Measurements from ENCODE around the gene CRLF1. TPM values are rescaled to one million over a fixed set of nuclear protein-coding genes. Genes with fewer than 3 reads are reported as not detected.

CRLF1 gene
- total RNA-seq, 1 experiment from 2014 or later = 16.2 TPM

- H2BK12ac ChIP-seq (ENCODE audit: insufficient read length, low read depth, low read length) = no peak overlapping the region
- peaks cover 4% of the 10 kb centered on the region for H3K27me3 Mint-ChIP-seq (ENCODE audit: low read depth)
- H2BK15ac ChIP-seq (ENCODE audit: low read depth, low read length) = no peak overlapping the region
- no peak overlapping the region for H4K8ac ChIP-seq (replicated peaks; ENCODE audit: insufficient read length, low read depth, low read length)
- H3K14ac ChIP-seq (ENCODE audit: insufficient read depth, low read length) = no peak overlapping the region; the same call in 1 of the 2 replicates
- H3K23me2 ChIP-seq (ENCODE audit: insufficient read length, low read depth, low read length, poor library complexity, severe bottlenecking) = no peaks in the 10 kb centered on the region
- H2AFZ ChIP-seq (ENCODE audit: low read length) = no peak overlapping the region
- no peak overlapping the region for H3K27ac ChIP-seq (ENCODE audit: insufficient read length, low read depth, low read length)
- no peak overlapping the region for H3K4me3 Mint-ChIP-seq
- no peak overlapping the region for H4K5ac ChIP-seq (ENCODE audit: insufficient read length, low read depth, low read length)
- H3K36me3 Mint-ChIP-seq (ENCODE audit: insufficient read depth in 1 of 3, low read depth in 3 of 3) = peaks cover 0 to 2% (median 2%) of the 10 kb centered on the region in 3 experiments; a peak in 2 of 7 replicates
- 100% methylated on average over 5 of the region's 7 CpGs for WGBS (ENCODE audit: extremely low coverage, insufficient read length, low lambda C conversion rate)
- H3K27me3 ChIP-seq (ENCODE audit: insufficient read depth, low read length) = no peaks in the 10 kb centered on the region
- no peak overlapping the region for H2BK5ac ChIP-seq (ENCODE audit: insufficient read length, low read length)
- H3T11ph ChIP-seq (ENCODE audit: low read length) = no peak overlapping the region
- no peak overlapping the region for H2BK20ac ChIP-seq (ENCODE audit: low read depth, low read length, poor library complexity, severe bottlenecking)
- H3K4me2 ChIP-seq (ENCODE audit: insufficient read depth, insufficient read length, low read length) = no peak overlapping the region
- no peaks in the 10 kb centered on the region for H4K20me1 ChIP-seq (ENCODE audit: control insufficient read depth, insufficient read depth, insufficient read length)
- H4K91ac ChIP-seq (ENCODE audit: insufficient read length, low read depth, low read length) = no peak overlapping the region
- no peak overlapping the region for H2AK5ac ChIP-seq (ENCODE audit: insufficient read length, low read length)
- H3K9me3 Mint-ChIP-seq = no peaks in the 10 kb centered on the region
- no peak overlapping the region for H3K4ac ChIP-seq (ENCODE audit: low read depth, low read length)
- no peak overlapping the region for H2BK120ac ChIP-seq (ENCODE audit: low read depth, low read length, poor library complexity, severe bottlenecking)
- H3K56ac ChIP-seq (ENCODE audit: insufficient read length, low read depth, low read length) = no peak overlapping the region
- no peaks in the 10 kb centered on the region; the same call in 1 of the 2 replicates for H3K4me1 ChIP-seq (ENCODE audit: insufficient read depth, low read length)
- no peak for DNase-seq
- H3K79me1 ChIP-seq (ENCODE audit: insufficient read depth, low read depth, low read length, poor library complexity, severe bottlenecking) = no peaks in the 10 kb centered on the region
- no peak overlapping the region for H3K23ac ChIP-seq (ENCODE audit: insufficient read length, low read depth, low read length)
- no peak for TF ChIP-seq CTCF (conservative IDR thresholded peaks at IDR 0.05)
- no peaks in the 10 kb centered on the region for H3K9me3 ChIP-seq (ENCODE audit: control insufficient read depth, low read depth, low read length)
- no peak overlapping the region for H3K9ac ChIP-seq (ENCODE audit: extremely low read depth, insufficient read length, low read length)
- H3K18ac ChIP-seq (ENCODE audit: insufficient read length, low read depth, low read length) = no peak overlapping the region
- no peaks in the 10 kb centered on the region for H3K79me2 ChIP-seq (ENCODE audit: insufficient read depth, low read length)
- no peak overlapping the region for H3K27ac Mint-ChIP-seq
- peaks cover 36 to 46% of the 10 kb centered on the region in 2 experiments for H3K4me1 Mint-ChIP-seq
These were observed 47.9 kb upstream of the CRLF1 start for GRCh38 chr19:18654469-18654868.

Measured in H9 (cell line).